Vagina (tissue), 2 donors: ENCODE results near the gene GPHA2.

ENCODE experiments used
- POLR2A ChIP-seq, 2 donors: fragments of 450-650 bp; IDR thresholded peaks; one replicate each; pipeline ENCODE4 v1.6.1; 2017; ENCODE audit warnings: antibody characterized with exemption in 2 of 2, mild to moderate bottlenecking in 2 of 2, moderate library complexity in 2 of 2
- POLR2AphosphoS5 ChIP-seq, 2 donors: sonication (generic); formaldehyde crosslinking; IDR thresholded peaks; one replicate each; pipeline ENCODE4 v1.9.0; 2017; ENCODE audit warnings: antibody characterized with exemption in 2 of 2, mild to moderate bottlenecking in 2 of 2, low read depth in 1 of 2; ENCODE audit not compliant: insufficient read depth in 1 of 2
- TF ChIP-seq, protein P1 (sequence below), 3 experiments: fragments of 450-650 bp in 2 of 3; fragments of 200-600 bp in 1 of 3; sonication (generic) in 1 of 3; IDR thresholded peaks; one replicate each; pipeline ENCODE4 v1.5.1; 2017 to 2019; ENCODE audit warnings: antibody characterized with exemption in 3 of 3, mild to moderate bottlenecking in 2 of 3, moderate library complexity in 2 of 3

DNA sequence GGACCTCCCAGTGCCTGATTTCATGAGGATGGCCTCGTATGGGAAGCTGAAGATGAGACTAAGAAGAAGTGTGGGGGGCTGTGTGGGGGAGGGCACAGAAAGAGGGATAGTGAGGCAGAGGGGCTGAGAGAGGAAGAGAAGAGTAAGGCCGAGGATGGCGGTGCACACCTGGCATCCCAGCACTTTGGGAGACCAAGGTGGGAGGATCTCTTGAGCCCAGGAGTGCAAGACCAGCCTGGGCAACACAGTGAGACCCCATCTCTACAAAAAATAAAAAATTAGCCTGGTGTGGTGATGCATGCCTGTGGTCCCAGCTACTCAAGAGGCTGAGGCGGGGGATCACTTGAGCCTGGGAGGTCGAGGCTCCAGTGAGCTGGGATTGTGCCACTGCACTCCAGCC is 43.8 kb downstream of the GPHA2 start:
- TF ChIP-seq, protein P1, sequence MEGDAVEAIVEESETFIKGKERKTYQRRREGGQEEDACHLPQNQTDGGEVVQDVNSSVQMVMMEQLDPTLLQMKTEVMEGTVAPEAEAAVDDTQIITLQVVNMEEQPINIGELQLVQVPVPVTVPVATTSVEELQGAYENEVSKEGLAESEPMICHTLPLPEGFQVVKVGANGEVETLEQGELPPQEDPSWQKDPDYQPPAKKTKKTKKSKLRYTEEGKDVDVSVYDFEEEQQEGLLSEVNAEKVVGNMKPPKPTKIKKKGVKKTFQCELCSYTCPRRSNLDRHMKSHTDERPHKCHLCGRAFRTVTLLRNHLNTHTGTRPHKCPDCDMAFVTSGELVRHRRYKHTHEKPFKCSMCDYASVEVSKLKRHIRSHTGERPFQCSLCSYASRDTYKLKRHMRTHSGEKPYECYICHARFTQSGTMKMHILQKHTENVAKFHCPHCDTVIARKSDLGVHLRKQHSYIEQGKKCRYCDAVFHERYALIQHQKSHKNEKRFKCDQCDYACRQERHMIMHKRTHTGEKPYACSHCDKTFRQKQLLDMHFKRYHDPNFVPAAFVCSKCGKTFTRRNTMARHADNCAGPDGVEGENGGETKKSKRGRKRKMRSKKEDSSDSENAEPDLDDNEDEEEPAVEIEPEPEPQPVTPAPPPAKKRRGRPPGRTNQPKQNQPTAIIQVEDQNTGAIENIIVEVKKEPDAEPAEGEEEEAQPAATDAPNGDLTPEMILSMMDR (IDR thresholded peaks at IDR 0.05): no peak
- TF ChIP-seq POLR2AphosphoS5 (IDR thresholded peaks at IDR 0.05; ENCODE audit: insufficient read depth in 1 of 2, low read depth in 1 of 2) (no peak), POLR2A (IDR thresholded peaks at IDR 0.05) (no peak)
